GM19328 (cell line): ENCODE measurements around the gene PCGF1.

Experiments used
- ATAC-seq: cut with Tn5 transposase; IDR thresholded peaks from one replicate; pipeline ENCODE4 v1.9.1; 2021; ENCODE audit warnings: mild to moderate bottlenecking, moderate library complexity; ENCODE audit not compliant: unreplicated experiment

The PCGF1 gene

DNA sequence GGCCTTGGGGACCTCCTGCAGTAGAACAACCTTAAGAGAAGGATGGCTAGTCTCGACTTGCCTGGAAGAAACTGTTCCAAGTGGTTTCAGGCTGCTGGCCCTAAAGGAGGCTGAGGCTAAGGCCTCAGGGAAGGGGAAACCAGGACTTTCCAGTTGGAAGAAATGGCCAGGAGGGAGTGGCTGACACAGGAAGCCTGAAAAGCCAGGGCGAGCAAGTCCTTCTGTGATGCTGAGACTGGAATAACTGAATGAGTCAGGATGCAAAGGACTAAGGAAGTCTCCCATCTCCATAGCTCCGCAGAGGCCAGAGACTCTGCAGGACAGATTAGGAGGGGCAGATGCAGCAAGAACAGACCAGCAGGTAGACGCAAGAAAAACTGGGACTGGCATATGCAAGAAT lies 29.6 kb upstream of the PCGF1 start:
- no peak for ATAC-seq

DNA sequence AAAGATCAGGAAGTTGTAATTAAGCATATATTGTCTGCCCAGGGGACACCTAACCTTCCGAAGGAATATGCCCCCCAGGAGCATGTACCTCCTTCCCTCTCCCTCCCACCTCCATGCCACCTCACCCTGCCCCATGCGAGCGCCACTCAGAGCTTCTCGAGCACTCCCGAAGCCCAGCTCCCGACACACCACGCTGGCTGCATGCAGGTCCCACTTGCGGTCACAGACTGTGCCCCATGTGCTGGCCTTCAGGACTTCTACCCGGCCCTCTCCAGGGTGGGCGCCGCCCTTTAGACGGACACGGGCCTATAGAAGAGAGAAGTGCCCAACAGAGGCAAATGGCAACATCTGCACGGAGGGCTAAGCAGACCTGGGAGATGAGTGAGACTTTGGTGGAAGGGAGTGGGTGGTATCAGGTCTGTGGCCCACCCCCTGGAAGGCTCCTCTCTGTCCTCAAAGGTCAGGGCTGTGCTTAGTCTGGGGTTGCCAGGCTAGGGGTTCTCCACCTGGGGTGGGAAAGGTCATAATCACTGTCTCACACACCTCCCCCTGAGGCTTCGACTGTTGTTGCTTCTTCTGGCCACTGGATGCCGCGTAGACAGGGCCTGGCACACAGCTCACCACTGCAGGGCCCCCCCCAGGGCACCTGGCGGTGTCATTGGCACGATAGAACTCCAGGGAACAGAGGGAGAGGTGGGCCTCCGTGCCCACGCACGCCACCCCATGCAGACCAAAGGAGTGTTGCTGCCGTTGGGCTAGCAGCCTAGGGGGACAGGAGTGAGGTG lies 28.9 kb upstream of the PCGF1 start:
- ATAC-seq: no peak

DNA sequence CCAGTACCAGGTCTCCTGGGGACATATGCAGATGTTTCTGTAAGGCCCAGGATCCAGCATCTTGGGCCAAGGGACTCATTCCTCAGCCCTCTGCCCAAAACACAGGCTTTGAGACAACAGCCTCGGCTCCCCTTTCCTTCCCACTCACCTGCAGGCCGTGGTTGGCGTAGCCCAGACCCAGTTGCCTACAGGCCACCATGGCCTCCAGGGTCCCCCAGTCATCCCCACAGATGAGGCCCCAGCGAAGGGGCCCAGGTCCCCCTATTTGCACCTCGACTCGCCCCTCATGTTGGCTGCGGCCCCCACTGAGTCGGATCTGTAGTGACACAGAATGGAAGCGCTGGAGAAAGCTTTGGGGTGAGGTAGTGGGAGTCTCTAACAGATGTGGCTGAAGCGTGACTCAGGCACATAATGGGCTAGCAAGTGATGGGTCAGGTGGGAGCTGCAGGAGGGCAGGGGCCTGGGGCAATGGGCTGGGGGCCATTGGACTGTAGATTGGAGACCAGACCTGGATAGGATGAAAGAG lies 28.0 kb upstream of the PCGF1 start:
- ATAC-seq: no peak

DNA sequence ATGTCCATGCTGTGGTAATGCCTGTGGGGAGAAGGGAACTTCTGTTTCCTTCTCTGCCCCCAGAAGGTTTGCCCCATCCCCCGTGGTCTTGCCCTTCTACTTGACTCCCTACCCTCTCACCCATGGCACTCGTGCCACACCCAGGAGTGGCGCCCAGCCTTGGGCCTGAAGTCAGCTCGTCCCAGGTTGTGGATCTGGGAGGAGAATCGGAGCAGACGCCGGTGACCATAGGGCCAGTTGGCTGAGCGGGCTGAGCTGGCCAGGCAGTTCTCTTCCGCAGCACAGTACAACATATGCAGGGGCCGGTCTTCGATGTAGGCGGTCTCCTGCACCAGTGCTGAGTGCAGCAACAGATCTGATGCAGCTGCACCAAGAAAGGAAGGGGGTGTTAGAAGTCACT lies 26.9 kb upstream of the PCGF1 start:
- ATAC-seq: no peak

DNA sequence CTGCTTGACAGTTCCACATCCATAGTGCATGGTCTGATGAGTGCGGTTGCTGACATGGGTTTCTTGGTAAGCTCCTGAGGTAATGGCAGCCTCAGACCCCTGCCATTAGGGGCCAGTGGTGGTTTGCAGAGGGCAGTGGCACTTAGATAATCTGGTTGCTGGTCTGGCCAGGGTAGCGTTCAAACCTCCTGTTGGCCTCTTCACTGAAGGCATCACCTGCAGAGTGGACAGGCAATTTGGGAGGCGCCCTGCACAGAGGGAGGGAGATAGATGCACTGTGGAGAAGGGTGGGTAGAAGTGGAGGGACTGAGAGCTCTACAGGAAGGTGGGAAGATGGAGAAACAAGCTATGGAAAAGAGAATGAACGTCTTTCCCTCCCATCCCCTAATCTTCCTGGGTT lies 26.0 kb upstream of the PCGF1 start:
- no peak for ATAC-seq

DNA sequence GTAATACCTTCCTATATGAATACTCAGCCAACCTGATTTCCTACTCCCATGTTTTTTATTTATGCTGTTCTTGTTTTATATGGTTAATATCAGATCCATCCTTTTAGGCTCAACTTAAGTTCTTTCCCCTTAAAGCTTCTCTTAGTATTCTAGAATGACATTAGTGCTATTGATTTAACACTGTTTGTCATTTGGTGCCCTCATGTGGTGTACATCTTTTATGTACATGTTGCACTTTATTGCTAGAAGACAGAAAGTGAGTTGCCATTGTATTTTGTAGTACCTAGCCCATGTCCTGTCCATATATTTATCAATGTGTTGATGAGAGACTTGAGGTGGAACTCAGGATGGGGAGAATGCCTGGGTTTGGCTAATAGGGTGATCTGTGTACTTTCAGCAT lies 24.7 kb upstream of the PCGF1 start:
- ATAC-seq: no peak

DNA sequence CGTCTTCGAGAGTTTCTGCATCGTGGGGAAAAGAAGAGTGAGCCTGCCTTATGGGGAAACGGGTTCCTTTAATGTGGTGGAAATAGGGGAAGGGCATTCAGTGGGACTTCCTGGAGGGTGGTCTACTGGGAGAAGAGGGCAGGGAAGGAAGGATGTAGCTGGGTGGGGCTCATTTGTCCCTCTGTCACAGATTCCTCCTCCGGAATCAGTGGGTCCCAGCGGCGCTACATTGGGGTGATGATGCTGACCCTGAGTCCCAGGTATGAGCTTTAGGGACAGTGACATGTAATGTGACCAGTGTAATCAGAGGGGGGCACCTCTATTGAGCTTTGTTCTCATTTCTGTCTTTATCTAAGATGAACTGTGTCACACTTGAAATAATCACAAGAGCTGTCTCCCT lies 24.2 kb upstream of the PCGF1 start:
- ATAC-seq: no peak

DNA sequence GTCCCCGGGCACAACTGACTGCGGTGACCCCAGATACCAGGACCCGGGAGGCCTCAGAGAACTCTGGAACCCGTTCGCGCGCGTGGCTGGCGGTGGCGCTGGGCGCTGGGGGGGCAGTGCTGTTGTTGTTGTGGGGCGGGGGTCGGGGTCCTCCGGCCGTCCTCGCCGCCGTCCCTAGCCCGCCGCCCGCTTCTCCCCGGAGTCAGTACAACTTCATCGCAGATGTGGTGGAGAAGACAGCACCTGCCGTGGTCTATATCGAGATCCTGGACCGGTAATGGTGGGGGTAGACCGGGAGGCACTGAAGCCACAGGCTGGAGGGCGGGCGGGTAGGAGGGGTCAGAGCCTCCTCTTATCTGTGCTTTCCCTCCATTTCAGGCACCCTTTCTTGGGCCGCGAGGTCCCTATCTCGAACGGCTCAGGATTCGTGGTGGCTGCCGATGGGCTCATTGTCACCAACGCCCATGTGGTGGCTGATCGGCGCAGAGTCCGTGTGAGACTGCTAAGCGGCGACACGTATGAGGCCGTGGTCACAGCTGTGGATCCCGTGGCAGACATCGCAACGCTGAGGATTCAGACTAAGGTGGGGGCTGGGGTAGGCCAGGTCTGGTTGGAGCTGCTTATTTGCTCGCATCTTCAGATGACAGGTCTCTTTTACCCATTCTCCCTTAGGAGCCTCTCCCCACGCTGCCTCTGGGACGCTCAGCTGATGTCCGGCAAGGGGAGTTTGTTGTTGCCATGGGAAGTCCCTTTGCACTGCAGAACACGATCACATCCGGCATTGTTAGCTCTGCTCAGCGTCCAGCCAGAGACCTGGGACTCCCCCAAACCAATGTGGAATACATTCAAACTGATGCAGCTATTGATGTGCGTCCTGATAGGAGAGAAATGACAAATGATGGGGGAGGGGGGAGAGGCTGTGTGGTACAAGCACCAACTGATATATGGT lies 23.0 kb upstream of the PCGF1 start:
- no peak for ATAC-seq

DNA sequence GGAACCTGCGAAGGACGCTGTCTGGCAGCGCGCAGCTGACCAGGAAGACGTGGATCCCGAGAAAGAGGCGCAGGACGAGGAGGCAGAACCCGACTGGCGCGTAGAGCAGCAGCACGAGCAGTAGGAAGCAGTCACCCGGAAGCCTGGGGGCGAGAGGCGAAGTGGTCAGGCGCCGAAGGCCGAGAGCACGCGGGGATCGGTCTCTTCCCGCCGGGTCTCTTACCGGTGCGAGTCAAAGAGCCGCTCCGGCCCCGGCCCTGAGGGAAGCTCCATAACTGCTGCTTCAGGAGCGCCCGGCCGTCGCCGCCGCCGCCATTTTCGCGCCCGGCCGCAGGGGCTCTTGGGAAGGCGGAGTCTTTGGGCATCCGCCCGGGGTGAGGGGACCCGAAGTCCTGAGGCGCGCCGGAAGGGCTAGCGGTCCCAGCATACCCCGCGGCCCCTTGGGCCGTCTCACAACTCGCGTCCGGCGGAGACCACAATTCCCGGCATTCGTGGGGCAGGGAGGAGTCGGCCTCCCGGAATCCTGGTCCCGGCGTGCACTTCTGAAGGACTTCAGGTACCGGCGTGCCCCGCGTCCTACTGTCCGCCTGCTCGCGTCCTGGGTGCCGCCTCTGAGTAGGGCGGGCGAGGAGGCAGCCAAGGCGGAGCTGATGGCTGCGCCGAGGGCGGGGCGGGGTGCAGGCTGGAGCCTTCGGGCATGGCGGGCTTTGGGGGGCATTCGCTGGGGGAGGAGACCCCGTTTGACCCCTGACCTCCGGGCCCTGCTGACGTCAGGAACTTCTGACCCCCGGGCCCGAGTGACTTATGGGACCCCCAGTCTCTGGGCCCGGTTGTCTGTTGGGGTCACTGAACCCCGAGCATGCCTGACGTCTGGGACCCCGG lies 22.1 kb upstream of the PCGF1 start, which contains the start of the genes AUP1 and HTRA2:
Gene AUP1, minus strand, starts transcription at position 350 of the 882 bp plus-strand sequence. Its CDS starts 77 bp downstream, at position 273.
Gene HTRA2, plus strand, starts transcription at position 577 of the 882 bp plus-strand sequence. Its CDS starts 74 bp downstream, at position 651.
- ATAC-seq: peak; percentile 83

DNA sequence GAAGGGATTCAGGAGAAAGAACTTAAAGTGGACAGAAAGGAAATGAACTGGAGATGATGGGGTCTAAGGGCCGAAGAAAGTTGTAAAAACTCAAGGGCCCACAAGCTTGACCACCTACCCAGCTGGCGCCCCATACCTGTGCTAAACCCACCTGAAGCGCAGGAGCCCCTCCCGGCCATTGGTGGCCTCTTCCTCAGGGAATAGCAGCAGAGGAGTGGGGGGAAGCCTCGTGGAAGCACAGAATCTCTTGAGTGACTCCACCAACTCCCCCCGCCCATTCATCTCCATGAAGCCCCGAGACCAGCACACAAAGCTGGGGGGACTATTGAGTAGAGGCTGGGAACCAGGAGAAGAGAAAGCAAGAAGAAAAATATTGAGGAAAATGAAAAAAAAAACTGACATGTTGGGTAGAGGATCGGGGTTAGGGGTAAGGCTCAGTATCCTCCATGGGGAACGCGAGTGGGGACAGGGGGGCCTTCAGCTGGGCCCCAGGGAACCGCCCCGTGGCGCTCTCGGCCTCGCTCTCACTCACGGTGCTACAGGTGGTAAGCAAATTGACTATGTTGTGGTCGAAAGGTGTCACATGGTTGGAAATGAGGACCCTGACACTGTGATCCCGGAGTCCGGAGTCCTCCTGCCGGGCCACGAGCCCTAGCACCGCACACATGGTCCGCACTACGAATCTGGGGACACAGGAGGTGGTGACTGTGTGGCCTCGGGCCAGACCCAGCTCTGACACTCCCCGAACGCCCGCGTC lies 21.3 kb upstream of the PCGF1 start:
- ATAC-seq: no peak

DNA sequence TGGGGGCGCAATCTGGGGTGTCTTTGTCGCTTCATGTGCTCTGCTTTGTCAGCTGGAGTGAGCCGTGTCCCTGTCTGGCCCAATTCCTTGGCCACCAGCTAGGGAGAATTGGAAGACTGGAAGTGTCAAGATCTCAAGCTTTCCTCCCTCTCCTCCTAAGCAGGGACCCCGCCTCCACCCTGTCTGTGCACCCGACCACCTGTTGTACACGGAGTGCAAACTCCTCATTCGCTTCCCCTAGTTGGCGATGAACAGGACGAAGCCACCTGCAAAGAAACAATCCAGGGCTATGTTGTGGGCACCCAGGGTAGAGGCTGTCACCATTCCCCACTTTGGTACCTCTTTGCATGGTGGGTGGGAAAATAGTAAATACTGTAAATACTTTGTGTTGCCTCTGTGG lies 20.2 kb upstream of the PCGF1 start:
- no peak for ATAC-seq

DNA sequence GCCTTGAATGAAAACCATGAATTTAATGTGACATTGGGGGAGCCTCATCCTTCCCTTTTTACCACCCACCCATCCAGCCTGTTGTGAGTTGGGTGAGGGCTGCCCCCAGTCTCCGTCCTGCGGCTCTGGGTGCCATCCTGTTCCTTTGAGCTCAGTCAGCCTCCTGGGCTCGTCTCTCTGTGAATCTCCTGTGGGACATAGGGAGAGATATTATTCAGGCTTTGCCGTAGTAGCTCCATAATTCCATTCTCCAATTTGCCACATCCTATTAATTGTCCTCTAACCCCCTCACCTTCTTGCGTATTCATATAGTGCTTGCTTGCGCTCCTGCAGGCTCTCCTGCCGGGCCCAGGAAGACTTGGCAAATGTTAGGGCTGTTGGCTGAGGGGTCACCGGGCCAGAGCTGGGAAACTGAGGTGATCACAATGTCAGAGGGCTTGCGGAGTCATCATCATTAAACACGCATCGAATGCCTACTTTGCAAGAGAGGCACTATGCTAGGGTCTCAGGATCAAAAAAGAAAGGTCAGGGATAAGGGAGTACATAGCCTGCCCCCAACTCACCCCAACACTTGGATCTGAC lies 19.2 kb upstream of the PCGF1 start:
- ATAC-seq: no peak

DNA sequence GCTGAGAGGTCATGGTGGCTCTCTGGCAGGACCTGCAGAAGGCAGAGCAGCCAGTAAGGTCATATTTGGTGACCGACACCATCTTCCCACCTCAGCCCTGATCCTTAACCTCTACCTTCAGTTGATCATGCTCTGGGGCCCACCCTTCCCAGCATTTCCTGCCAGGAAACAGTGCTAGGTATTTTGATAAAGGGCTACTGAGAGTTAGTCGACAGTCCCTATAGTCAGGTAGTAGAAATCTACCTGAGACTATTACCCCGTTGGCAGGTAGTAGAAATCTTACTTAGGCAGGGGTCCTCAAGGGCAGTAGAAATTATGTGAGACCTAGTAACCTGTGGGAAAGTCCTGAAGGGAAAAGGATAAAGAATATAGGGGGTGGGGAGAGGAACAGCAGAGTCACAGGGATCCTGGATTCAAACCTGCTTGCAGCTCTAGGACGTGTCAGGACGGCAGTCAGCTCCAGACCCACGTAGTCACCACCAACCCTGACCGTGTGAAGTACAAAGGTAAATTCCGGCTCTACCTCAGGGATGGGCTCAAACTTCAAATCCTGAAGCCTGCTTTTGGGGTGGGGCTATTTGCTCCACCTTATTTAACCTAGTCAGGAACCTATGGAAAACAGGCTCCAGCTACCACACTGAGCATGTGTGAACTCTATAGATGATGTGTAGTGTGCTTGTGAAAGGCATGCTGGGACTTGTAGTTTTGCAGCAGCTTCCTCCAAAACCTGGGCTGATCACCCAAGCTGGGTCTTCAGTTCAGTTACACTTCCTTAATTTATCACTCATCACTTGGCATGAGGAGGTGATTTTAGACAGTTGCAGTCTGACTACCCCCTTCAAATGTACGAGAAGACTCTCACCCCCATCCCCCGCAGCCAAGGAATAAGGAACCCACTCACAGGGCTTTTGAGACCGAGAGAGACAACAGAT lies 18.5 kb upstream of the PCGF1 start, which contains the start of gene DQX1:
Gene DQX1, minus strand, starts transcription at position 515 of the 932 bp plus-strand sequence. Its CDS starts 502 bp downstream, at position 13.
- ATAC-seq: no peak

DNA sequence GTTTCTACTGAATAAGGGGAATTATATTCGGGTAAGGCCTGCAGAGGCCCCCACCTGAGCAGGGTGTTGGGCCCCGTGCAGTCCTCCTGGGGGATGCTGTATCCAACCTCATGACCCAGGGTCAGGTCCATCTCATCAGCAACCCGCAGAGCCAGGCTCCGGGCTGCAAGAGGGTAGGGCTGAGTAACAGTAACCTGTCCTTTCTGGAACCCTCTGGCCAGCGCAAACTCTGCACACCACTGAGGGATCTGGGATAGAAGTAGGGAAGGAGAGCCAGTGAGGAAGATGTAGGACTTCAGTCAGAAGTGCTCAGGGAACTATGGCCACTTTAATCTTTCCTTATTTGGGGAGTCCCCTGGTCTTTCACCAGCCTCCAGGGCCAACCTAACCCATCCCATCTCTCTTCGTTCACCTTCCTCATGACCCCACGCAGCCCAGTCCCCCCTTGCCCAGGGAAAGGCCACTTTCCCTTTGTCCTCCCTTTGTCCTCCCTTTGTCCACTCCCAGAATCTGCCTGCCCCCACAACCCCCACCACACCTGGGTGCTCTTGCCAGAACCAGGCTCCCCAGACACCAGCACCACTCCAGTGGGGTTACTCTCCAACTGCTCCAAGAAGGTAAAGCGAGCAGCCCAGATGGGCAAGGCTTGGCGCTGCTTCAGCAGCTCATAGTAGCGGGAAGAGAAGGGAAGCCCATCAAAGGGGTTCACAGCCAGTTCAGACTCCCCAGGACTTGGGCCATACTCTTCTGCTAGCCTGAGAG lies 17.6 kb upstream of the PCGF1 start:
- no peak for ATAC-seq

DNA sequence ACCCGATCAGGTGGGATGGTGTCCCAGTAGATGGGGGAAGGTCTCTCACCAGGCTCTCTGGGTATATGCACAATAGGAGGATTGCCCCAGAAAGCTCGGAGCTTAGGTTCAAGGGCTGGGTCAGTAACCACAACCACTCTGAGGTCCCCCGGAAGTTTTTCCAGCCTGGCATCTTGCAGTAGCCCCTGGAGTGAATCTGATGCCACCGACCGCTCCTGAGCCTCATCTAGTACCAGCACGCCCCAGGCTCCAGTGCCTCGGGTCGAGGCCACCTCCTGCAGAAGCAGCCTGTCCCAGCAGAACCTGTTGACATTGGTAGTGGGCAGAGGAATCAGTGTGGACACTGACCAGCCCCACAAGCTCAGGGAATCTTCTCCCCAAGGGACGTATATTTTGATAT lies 16.5 kb upstream of the PCGF1 start:
- no peak for ATAC-seq

DNA sequence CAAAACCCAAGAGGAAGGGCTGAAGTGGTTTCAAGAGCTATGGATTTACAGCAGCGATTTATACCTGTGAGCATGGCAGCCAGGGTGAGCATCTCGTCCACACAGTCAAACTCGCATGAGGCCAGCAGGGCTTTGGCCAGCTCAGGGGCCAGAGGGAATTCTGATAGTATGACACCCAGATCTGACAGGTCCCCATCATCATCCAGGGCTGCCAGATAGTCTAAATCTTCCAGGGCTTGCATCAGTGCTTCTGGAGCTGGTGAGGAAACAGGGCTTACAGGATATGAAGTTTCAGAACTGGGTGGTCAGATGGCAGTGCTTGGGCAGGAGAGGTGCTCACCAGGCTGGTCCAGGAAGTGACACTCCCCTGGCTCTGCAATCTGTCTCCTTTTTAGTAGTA lies 15.0 kb upstream of the PCGF1 start:
- no peak for ATAC-seq

DNA sequence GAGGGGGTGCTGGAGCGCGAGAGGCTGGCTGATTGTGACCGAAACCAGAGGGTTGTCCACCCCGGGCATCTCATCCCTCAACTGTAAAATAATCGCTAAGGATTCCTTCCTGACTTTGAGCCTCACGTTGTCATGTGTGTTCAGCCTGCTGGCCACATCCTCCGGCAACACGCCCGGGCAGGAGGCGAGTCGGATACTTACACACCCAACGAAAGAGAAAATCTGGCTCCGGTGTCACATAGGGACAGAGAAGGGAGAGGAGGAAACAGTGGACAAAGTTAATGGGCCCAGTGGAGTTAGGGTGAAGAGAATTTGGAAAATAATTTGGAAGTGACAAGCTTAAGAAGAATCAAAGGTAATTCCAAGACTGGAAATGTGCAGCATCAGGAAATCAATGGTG lies 9.2 kb upstream of the PCGF1 start:
- ATAC-seq: no peak
